OCI-LY1 (cell line): ENCODE data around the gene AMN.
A peak's percentile ranks its signal among the peaks of the same experiment; 100 is the strongest.

ENCODE experiments used
- H2AFZ ChIP-seq: fragments of 200-600 bp; sonication (generic), shearing (Covaris generic); 2 replicates; pipeline ENCODE4 v1.6.0; 2014; ENCODE audit warnings: antibody characterized with exemption, mild to moderate bottlenecking, low read length
- H3F3A ChIP-seq: fragments of 200-600 bp; sonication (generic), shearing (Covaris generic); 2 replicates; pipeline ENCODE4 v1.6.0; 2014; ENCODE audit warnings: mild to moderate bottlenecking, antibody characterized with exemption, low read length, moderate library complexity; ENCODE audit not compliant: insufficient read depth
- H3K27ac ChIP-seq: fragments of 200-600 bp; sonication (generic); 2 replicates; pipeline ENCODE4 v1.5.1; 2014; ENCODE audit warnings: low read length, mixed run types, mild to moderate bottlenecking, low read depth; ENCODE audit not compliant: poor library complexity, severe bottlenecking
- H3K27me3 ChIP-seq: fragments of 200-600 bp; sonication (generic); 2 replicates; pipeline ENCODE4 v1.6.0; 2014; ENCODE audit warnings: antibody characterized with exemption, mild to moderate bottlenecking, low read length, moderate library complexity; ENCODE audit not compliant: insufficient read depth
- H3K36me3 ChIP-seq: fragments of 200-600 bp; sonication (generic); 2 replicates; pipeline ENCODE4 v1.6.1; 2014; ENCODE audit warnings: mild to moderate bottlenecking, antibody characterized with exemption, low read length, moderate library complexity, mixed read lengths; ENCODE audit not compliant: insufficient read depth
- H3K4me1 ChIP-seq: fragments of 200-600 bp; sonication (generic); 2 replicates; pipeline ENCODE4 v1.5.1; 2014; ENCODE audit warnings: mild to moderate bottlenecking, low read length, moderate library complexity; ENCODE audit not compliant: insufficient read depth, severe bottlenecking
- H3K4me2 ChIP-seq: fragments of 200-600 bp; sonication (generic), shearing (Covaris generic); 2 replicates; pipeline ENCODE4 v1.6.1; 2014; ENCODE audit warnings: low read length
- H3K4me3 ChIP-seq: fragments of 200-600 bp; sonication (generic); 2 replicates; pipeline ENCODE4 v1.5.1; 2014; ENCODE audit warnings: low read length, low read depth, mild to moderate bottlenecking, mixed read lengths; ENCODE audit not compliant: poor library complexity, severe bottlenecking
- H3K79me2 ChIP-seq: fragments of 200-600 bp; shearing (Covaris generic); 2 replicates; pipeline ENCODE4 v1.6.1; 2016; ENCODE audit warnings: mixed run types, low read length, mixed read lengths; ENCODE audit not compliant: insufficient read depth
- H3K9ac ChIP-seq: fragments of 200-600 bp; sonication (generic), shearing (Covaris generic); 2 replicates; pipeline ENCODE4 v1.6.1; 2014; ENCODE audit warnings: mild to moderate bottlenecking, low read length, mixed read lengths
- H3K9me2 ChIP-seq: fragments of 200-600 bp; sonication (generic), shearing (Covaris generic); 2 replicates; pipeline ENCODE4 v1.6.1; 2014; ENCODE audit warnings: low read depth, mild to moderate bottlenecking, low read length, mixed read lengths
- H3K9me3 ChIP-seq: fragments of 200-600 bp; shearing (Covaris generic); 2 replicates; pipeline ENCODE4 v1.6.1; 2014; ENCODE audit warnings: low read length, mixed read lengths
- H4K20me1 ChIP-seq: fragments of 200-600 bp; sonication (generic), shearing (Covaris generic); 2 replicates; pipeline ENCODE4 v1.6.0; 2016; ENCODE audit warnings: mild to moderate bottlenecking, low read length; ENCODE audit not compliant: insufficient read depth
- CTCF ChIP-seq: fragments of 200-600 bp; sonication (generic), shearing (Covaris generic); IDR thresholded peaks from 2 replicates; pipeline ENCODE4 v1.5.1; 2017; ENCODE audit warnings: mild to moderate bottlenecking, antibody characterized with exemption, low read length, moderate library complexity, mixed read lengths
- EZH2 ChIP-seq: fragments of 200-600 bp; sonication (generic), shearing (Covaris generic); IDR thresholded peaks from 2 replicates; pipeline ENCODE4 v1.8.0; 2017; ENCODE audit warnings: borderline replicate concordance, mixed run types, mild to moderate bottlenecking, antibody characterized with exemption, low read length, moderate library complexity, mixed read lengths

AMN gene

GRCh38 chr14:102948698-102949061, 26.2 kb downstream of the AMN start:
- peak overlapping the region; percentile 40 for H3K4me2 ChIP-seq
- H3K9me3 ChIP-seq = no peaks in the 10 kb centered on the region
- H4K20me1 ChIP-seq = no peaks in the 10 kb centered on the region
- H3K9ac ChIP-seq = peak overlapping the region; percentile 56; the same call in 1 of the 2 replicates
- no peak overlapping the region for H2AFZ ChIP-seq
- no peak for TF ChIP-seq EZH2
- TF ChIP-seq CTCF = no peak
- H3K27me3 ChIP-seq = no peaks in the 10 kb centered on the region
- H3K36me3 ChIP-seq = no peaks in the 10 kb centered on the region; the same call in 1 of the 2 replicates
- no peaks in the 10 kb centered on the region for H3K9me2 ChIP-seq
- peaks cover 77% of the 10 kb centered on the region for H3K4me1 ChIP-seq
- no peaks in the 10 kb centered on the region for H3F3A ChIP-seq
- H3K4me3 ChIP-seq = peak overlapping the region; percentile 4
- H3K79me2 ChIP-seq = no peaks in the 10 kb centered on the region
- H3K27ac ChIP-seq = peak overlapping the region; percentile 97

DNA sequence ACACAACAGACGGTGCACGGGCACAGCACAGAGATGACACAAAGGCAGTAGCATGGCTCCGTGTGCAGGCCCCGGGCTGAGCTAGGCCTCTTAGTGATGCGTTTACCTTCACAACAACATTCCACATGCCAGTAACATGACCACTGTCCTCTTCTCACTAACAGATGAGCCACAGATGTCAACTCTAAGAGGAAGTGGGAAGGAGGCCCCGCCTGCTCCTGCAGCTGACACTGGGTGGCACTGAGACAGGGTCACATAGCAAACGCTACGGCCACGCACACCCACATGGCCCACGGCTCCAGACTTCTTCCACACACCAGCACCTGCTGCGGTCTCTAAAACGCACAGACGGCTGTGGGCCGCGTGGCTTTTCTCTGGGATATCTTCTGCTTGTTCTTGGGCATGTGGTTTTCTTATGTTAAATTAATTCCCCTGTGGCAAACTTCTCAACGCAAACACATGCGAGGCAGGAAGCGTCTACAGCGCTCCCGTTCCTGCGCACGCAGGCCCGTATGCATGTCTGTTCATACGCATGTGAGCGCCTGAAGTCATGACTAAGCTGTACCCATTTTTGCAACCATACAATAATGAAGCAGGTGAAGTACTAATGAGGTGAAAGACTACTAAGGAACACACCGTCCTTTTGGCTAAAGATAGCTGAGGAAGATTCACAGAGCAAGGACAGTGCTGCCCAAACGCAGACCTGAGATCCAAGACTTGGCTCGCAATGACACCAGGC, 26.8 kb downstream of the AMN start:
- Histone ChIP-seq H3F3A (no peaks in the 10 kb centered on the region), H3K4me2 (peak overlapping the region; percentile 40), H3K27ac (peak overlapping the region; percentile 97), H3K9me3 (no peaks in the 10 kb centered on the region), H3K27me3 (no peaks in the 10 kb centered on the region), H3K36me3 (no peaks in the 10 kb centered on the region; the same call in 1 of the 2 replicates), H2AFZ (no peak overlapping the region), H4K20me1 (no peaks in the 10 kb centered on the region), H3K4me1 (peaks cover 82% of the 10 kb centered on the region), H3K4me3 (peak overlapping the region; percentile 4), H3K79me2 (no peaks in the 10 kb centered on the region), H3K9me2 (no peaks in the 10 kb centered on the region), H3K9ac (peak overlapping the region; percentile 56)
- no peak for TF ChIP-seq CTCF
- no peak for TF ChIP-seq EZH2

GRCh38 chr14:102949801-102950451, 27.5 kb downstream of the AMN start:
- H3K4me3 ChIP-seq = peak overlapping the region; percentile 1
- no peaks in the 10 kb centered on the region for H4K20me1 ChIP-seq
- H3K27me3 ChIP-seq = no peaks in the 10 kb centered on the region
- peak overlapping the region; percentile 56 for H3K9ac ChIP-seq
- peaks cover 89% of the 10 kb centered on the region for H3K4me1 ChIP-seq
- H3K4me2 ChIP-seq = peak overlapping the region; percentile 40
- no peaks in the 10 kb centered on the region for H3K9me3 ChIP-seq
- no peak overlapping the region for H2AFZ ChIP-seq
- H3K36me3 ChIP-seq = no peaks in the 10 kb centered on the region; the same call in 1 of the 2 replicates
- TF ChIP-seq CTCF (no peak), EZH2 (no peak)
- no peaks in the 10 kb centered on the region for H3F3A ChIP-seq
- H3K27ac ChIP-seq = peak overlapping the region; percentile 97
- no peaks in the 10 kb centered on the region for H3K79me2 ChIP-seq
- no peaks in the 10 kb centered on the region for H3K9me2 ChIP-seq
